ENCODE measurements around the gene STYXL2.

Gene STYXL2

DNA sequence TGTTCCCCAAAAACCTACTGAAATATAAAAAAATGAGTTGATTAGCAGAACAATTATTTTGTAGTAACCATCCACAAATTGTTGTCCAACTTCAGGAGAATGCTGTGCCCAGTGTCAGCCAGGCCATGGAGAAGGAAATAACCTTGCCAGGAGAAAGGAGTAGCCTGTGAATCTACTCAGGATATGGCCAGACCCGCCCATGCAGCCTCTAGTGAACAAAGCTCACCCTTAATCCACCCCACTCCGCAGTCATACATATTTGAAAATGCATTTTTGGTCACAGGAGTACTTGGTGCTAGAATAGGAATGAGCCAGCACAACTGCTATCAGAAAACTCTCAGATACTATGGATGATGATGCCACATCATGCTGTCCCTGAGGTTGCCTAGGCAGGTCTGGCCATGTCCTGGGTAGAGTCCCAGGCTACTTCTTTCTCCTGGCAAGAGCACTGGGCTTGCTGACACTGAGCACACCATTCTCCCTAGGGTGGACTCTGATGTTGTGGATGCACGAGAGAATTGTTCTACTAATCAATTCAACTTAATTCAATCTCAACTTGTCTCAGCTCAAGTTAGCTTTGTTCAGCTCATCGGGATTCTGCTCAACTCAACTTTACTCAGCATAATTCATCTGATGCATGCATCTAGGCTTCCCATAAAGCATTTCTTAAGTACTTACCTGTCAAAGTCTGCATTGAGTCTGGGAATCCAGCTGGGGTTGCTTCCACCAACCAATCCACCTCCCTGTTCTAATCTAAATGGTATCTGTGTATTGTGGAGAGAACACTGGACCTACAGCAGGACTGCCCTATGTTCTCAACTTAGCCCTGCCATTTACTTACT is 18.2 kb downstream of the STYXL2 start:
- DNase-seq: no peak

DNA sequence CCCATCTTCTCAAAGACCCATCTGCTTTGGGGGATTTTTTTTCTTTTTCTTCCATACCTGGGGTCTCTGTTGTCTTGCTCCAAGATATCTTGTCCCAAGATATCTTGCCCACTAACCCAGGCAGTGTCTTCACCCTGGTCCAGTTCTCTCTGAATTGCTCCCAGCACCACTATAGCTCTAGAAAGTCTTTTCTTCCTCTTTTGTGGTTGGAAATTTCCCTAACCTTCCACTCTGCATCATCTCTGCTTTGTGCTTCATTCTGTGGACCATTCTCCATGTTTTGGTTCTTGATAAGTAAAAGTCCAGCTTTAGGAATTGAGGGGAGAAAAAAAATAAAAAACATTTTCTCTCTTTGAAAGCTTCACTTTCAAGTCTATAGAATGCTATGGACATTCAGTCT is 20.9 kb downstream of the STYXL2 start:
- DNase-seq: no peak

DNA sequence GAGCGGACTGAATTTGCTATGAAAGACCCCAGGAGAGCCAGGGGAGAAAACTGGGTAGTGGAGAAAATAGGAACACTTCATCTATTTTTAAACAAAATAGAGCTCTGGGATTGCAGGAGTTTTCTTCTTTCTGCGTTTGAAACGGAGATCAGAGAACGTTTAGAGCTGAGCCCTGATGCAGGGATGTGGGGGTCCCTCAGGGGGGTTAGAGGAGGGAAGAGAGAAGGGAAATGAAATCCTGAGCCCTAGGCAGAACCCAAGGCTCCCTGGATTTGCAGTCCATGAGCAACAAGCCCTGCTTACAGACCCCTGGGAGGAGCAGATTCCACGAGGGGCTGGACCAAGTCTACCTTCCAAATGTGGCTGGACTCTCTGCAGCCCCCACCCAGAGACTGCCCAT is 21.8 kb downstream of the STYXL2 start:
- no peak for DNase-seq

DNA sequence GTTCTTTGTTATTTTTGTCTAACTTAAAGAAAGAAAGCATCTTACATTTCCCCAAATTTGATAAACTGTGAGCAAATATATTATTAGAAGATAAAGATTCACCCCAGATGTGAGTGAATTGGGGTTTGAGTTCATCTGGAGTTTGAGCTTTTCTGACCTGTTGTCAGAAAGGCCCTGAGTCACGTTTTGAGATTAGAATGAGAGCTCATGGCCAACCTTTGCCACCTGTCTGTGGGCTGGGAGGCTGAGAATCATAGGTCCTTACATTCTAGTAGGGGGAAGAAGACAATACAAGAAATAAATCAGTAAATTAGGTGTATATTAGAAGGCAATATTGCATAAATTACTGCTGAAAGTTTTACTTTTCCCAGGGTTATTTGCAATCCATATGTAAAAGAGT is 22.3 kb downstream of the STYXL2 start:
- no peak for DNase-seq

DNA sequence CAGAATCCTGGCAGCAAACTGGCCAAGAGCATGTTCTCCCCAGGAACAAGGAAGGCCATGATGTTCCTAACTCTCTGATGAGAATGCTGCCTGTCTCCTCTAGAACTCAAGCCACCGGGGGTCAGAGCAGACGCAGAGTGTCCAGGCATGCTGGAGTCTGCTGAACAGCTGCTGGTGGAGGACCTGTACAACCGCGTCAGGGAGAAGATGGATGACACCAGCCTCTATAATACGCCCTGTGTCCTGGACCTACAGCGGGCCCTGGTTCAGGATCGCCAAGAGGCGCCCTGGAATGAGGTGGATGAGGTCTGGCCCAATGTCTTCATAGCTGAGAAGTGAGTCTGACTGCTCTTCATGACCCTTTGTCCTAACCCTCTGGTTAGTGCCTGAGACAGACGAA is 23.4 kb downstream of the STYXL2 start:
- no peak for DNase-seq

DNA sequence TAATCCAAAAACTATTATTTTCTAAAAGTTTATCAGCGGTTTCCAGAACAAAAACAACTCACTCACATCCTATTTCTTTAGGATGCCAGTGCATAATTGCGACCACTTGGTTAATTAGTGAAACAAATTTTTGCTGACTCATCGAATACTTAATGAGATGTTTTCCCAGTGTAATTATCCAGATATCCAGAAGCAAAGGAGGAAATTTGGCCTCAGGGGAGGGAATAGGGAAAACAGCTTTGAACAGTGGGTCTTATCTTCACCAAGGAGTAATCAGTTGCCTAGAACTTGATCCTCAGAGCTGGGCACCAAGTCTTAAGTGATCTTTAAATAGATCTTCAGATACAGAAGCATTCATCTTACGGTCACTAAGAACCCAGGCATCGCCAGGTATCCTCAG is 24.3 kb downstream of the STYXL2 start:
- DNase-seq: no peak

DNA sequence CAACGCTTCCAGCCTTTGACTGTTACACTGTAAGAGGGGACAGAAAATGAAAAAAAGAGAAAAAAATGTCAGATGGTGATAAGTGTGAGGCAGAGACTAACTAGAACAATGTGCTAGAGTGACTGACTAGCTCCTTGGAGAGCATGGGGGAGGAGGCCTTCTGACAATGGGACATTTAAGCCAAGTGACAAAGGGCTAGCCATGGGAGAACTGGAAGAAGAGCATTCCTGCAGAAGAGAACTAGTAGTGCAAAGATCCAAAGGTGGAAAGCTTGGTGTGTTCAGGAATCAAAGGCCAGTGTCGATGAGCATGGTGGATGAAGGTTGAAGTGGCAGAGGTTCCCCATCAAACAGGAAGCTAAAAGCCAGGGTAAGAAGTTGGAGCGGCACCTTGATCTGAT is 25.8 kb downstream of the STYXL2 start:
- no peak for DNase-seq

DNA sequence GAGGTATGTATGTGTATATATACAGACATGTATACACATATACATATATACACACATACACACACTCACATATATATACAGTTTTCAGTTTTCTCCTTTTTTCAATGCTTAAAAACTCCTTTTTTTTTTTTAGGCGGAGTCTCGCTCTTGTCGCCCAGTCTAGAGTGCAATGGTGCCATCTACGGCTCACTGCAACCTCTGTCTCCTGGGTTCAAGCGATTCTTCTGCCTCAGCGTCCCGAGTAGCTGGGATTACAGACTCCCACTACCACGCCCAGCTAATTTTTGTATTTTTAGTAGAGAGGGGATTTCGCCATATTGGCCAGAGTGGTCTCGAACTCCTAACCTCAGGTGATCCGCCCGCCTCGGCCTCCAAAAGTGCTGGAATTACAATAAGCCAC is 27.0 kb downstream of the STYXL2 start:
- no peak for DNase-seq

DNA sequence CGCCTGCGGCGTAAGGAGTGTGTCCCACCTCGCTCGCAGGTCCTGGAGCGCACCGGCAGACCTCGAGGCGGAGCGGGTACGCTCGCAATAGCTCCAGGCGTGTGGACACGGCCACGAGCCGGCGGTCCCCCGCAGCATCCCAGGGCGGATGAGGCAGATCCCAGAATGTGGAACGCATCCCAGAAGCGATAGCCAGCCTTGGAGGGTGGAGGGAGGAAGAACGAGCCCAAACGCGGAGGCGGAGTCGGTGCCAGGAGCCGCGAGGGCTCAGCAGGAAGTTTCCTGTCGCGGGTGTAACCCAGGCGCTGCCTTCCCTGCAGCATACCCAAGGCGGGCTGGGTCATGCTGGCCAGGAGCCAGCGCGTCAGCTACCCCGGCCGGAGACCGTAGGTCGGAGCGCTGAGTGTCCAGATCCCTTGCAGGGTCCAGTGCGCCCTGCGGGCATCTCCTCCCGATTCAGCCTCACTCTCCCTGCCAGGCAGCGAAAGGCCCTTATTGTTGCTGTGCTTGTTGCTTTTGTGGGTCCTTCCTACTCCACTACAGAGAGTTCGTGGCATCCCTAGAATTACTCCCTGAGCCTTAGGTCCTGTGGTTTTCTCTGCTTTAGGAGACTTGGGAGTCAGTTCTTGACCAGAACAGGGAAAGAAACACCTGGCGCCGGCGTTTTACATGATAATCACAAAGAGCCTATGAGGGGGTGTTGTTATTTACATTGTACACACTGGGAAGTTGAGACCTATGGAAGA is 27.7 kb downstream of the STYXL2 start:
- peak; percentile 54 for DNase-seq

DNA sequence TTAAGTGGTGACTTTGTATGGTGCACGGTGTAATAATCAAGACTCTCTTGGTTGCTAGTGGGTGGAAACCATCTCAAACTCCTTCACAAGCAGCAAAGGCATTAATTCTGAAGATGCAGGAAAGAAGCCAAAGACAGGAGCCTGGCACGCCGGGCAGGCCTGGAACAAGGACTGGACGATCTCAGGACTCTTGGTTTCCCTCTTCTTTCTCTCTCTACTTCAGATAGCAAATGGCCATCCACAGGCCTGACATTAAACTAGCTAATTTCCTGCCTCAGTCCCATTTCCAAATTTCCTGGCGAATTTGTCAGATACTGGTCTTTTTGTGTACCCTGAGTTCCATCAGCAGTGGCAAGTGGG is 28.2 kb downstream of the STYXL2 start:
- no peak for DNase-seq

DNA sequence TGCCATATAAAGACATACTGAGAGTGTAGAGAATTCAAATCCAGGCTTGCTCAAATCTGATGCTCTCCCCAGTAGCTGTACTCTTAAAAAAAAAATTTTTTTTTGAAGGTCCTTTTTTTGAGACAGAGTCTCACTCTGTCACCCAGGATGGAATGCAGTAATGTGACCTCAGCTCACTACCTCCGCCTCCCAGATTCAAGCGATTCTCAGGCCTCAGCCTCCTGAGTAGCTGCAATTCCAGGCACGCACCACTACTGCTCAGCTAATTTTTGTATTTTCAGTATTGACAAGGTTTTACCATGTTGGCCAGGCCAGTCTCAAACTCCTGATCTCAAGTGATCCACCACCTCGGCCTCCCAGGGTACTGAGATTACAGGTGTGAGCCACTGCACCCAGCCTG is 28.7 kb downstream of the STYXL2 start:
- DNase-seq: no peak

DNA sequence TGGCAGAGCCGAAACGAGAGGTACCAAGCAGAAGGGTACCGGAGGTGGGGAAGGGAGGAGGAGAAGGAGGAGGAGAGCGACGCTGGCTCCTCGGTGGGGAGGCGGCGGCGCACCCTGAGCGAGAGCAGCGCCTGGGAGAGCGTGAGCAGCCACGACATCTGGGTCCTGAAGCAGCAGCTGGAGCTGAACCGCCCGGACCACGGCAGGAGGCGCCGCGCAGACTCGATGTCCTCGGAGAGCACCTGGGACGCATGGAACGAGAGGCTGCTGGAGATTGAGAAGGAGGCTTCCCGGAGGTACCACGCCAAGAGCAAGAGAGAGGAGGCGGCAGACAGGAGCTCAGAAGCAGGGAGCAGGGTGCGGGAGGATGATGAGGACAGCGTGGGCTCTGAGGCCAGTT is 32.4 kb downstream of the STYXL2 start:
- DNase-seq: no peak

DNA sequence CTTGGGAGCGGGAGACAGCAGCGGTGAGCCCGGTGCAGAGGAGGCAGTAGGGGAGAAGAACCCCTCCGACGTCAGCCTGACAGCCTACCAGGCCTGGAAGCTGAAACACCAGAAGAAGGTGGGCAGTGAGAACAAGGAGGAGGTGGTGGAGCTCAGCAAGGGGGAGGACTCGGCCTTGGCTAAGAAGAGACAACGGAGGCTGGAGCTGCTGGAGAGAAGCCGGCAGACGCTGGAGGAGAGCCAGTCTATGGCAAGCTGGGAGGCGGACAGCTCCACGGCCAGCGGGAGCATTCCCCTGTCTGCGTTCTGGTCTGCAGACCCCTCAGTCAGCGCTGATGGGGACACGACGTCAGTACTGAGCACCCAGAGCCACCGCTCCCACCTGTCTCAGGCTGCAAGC is 32.9 kb downstream of the STYXL2 start:
- DNase-seq: no peak

DNA sequence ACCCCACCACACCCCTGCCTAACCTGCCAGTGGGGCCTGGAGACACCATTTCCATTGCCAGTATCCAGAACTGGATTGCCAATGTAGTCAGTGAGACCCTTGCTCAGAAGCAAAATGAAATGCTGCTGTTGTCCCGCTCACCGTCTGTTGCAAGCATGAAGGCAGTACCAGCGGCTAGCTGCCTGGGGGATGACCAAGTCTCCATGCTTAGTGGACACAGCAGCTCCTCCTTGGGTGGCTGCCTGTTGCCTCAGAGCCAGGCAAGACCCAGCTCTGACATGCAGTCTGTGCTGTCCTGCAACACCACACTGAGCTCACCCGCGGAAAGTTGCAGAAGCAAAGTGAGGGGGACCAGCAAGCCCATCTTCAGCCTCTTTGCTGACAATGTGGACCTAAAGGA is 33.4 kb downstream of the STYXL2 start:
- no peak for DNase-seq

DNA sequence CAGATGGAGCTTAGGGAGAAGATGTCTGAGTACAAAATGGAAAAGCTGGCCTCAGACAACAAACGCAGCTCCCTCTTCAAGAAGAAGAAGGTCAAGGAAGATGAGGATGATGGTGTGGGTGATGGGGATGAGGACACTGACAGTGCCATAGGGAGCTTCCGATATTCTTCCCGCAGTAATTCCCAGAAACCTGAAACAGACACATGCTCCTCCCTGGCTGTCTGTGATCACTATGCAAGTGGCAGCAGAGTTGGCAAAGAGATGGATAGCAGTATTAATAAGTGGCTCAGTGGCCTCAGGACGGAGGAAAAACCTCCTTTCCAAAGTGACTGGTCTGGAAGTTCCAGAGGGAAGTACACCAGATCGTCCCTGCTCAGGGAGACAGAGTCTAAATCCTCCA is 33.8 kb downstream of the STYXL2 start:
- DNase-seq: no peak

DNA sequence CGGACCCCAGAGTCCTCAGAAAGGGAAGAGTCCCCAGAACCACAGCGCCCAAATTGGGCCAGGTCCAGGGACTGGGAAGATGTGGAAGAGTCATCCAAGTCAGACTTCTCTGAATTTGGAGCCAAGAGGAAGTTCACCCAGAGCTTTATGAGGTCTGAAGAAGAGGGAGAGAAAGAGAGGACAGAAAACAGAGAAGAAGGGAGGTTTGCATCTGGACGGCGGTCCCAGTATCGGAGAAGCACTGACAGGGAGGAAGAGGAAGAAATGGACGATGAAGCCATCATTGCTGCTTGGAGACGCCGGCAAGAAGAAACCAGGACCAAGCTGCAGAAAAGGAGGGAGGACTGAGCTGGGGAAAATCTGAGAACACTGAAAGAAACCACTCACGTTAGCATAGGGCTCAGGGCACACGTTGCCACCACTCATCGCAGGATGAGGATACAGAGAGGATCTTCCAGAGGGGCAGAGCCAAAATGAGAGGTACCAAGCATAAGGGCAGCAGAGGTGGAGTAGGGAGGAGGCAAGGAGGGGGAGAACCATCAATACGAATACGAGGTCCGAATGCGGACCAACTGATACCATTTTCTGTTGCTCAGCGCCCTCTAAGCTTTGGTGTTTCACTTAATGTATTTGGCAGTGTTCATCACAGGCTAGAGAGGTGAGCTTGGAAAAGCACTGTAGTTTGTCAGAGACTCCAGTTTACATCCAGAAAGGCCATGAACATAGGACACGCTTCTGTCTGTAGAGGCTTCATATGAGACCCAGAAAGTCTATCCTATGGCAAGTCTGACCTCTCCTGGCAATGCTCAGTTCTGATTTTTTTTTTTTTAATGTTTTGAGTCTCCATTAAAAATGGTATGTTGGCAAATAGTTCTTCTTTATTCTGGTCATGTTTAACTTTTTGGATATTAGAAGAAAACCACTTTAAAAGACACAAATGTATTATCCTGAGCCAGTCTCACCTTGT is 34.7 kb downstream of the STYXL2 start:
- DNase-seq: no peak

DNA sequence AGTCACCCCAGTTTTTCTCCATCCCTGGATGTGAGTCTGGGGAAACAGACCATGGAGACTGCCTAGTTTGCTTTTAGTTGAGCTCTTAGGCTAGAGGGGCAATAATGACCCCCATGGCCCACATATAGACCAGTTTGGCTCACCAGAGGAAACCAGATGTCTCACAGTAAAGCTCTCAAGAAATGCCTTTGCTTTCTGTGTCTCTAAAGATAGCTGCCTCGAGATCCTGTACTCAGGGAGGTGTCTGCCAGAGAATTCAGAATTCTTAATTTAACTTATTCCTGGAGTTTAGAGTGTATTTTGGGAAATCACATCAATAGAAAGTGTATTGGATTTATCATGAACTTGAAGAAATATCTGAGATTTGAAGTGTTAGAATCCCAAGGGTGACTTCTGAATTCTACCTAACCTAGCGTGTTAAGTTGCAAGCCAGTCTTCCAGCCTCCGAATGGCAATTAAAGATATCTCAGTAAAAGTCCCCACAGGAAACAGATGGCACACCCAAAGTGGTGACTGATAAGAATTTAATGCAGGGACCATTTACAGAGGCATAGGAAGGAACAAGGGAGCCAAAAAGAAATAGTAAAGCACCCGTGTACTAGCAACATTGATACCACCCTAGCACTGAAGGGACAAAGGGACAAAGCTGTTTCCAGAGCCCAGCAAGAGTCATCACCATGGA is 37.1 kb downstream of the STYXL2 start:
- no peak for DNase-seq

DNA sequence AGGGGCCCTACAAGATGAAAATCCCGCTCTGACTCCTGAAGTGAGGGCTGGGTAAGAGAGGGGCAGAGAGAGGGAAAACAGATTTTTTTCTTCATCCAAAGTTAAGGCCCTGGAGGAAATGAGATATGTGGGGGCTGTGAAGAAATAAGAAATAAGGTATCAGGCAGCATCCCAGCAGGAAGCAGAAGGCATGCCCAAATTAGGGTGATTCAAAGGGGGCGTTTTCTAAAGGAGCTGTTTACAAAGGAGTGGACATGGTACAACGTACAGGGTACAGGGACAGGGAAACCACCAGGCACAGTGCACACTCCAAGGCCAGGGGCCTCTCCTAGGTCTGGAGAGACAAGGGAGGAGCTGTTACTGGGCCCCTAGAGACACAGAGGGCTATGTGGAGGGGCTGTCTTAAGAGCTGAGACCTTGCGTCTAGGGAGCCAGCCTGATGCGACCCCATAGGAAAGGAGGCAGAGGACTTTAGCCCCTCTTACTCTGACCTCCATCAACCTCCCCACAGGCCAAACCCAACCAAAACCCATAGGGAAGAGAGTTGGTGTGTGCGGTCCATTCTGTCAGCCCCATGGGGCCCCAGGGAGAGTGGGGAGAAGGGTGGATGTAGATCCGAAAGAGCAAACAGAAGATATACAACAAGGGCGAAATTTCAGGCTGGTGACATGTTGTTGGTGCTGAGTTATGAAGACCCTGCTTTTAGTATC is 38.6 kb downstream of the STYXL2 start:
- no peak for DNase-seq

DNA sequence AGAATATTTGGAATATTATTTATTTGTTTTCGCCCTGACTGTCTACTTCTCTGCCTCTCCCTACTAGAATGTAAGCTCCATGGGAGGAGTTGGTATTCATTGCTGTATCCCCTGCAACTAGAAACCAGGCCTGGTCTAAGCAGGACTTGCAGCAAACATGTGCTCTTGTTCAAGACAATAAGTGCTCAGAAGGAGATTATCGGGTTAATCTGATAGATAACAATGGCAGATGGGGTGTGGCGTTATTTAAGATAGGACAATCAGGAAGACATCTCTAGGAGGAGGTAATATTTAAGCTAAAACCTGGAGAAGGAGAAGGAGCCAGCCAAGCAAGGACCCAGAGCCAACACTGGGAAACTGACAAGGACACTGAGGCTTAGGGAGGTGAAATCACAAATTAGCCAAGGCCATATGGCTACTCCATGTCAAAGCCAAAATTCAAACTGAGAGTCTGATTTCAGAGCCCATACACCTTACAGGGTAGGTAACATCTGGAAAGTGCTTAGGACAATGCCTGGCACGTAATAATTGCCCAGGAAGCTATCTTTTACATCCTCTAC is 41.5 kb downstream of the STYXL2 start:
- DNase-seq: no peak

DNA sequence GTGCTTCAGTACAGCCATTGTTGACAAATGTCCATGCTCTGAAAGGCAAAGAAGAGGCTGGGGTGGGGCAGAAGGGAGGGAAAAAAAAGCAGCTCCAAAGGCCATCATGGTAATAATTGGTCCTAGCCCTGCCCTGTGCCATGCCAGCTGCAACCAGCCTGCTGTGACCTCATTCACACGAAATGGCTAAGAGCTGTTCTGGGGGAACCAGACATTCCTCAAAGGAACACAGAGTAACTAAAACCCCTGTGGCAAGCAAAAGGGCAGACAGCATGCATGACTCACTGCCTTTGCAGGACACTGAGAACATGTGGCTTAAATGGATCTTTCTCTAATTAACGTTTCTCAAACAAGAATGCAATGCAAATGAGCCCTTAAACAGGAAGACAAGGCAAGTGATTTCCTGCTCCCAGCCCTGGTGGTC is 42.3 kb downstream of the STYXL2 start:
- no peak for DNase-seq

DNA sequence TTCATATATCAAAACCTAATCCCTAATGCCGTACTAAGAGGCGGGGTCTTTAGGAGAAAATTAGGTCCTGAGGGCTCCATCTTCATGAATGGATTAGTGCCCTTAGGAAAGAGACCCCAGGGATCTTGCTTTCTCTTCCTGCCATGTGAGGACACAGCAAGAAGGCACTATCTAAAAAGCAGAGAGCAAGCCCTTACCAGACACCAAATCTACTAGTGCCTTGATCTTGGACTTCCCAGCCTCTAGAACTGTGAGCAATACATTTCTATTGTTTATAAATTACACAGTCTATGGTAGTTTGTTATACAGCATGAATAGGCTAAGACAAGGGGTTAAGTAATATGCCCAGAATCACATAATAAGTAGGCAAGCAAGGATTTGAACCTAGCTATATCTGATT is 42.9 kb downstream of the STYXL2 start:
- DNase-seq: no peak

DNA sequence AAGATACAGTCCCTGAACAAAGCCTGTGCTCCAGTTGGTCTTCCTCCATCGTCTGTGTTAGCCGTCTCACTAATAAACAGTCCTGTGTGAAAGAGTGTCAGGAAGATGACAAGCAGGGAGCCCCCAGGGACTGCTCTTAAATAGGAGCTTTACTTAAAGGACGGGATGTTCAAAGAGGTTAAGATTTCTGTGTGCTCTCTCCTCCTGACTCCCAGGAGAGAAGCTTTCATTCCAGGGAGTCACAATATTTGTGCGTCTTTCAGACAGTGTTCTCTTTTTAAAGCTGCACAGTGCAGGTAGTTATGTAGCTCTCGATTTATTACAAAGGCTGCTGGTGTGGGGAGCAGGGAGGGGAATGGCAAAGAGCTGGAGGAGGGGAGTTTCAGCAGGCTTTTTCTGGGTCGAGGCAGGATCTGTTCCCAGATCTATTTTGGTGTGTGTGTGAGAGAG is 43.5 kb downstream of the STYXL2 start:
- no peak for DNase-seq

All from right forelimb (tissue), 1 donor.